ENCODE measurements around the gene SMCR8.

GRCh38 chr17:18291718-18292540, 23.2 kb upstream of the SMCR8 start:
- TF ChIP-seq POLR2A (IDR thresholded peaks at IDR 0.05): no peak
- no peak for TF ChIP-seq CTCF (IDR thresholded peaks at IDR 0.05)
- TF ChIP-seq EP300 (IDR thresholded peaks at IDR 0.05): no peak
- TF ChIP-seq POLR2AphosphoS5 (IDR thresholded peaks at IDR 0.05): no peak

All from upper lobe of left lung (tissue), 4 donors.